ENCODE results near the gene NCAPG2. TPM values are rescaled to one million over a fixed set of nuclear protein-coding genes. Genes with fewer than 3 reads are reported as not detected.
"Not testable (repeated sequence)": the region's sequence is repeated elsewhere in the genome, so short reads cannot be mapped to it uniquely, and the experiment has no call there.

Gene NCAPG2
- total RNA-seq, 1 experiment from 2014 or later = 27.4 TPM

DNA sequence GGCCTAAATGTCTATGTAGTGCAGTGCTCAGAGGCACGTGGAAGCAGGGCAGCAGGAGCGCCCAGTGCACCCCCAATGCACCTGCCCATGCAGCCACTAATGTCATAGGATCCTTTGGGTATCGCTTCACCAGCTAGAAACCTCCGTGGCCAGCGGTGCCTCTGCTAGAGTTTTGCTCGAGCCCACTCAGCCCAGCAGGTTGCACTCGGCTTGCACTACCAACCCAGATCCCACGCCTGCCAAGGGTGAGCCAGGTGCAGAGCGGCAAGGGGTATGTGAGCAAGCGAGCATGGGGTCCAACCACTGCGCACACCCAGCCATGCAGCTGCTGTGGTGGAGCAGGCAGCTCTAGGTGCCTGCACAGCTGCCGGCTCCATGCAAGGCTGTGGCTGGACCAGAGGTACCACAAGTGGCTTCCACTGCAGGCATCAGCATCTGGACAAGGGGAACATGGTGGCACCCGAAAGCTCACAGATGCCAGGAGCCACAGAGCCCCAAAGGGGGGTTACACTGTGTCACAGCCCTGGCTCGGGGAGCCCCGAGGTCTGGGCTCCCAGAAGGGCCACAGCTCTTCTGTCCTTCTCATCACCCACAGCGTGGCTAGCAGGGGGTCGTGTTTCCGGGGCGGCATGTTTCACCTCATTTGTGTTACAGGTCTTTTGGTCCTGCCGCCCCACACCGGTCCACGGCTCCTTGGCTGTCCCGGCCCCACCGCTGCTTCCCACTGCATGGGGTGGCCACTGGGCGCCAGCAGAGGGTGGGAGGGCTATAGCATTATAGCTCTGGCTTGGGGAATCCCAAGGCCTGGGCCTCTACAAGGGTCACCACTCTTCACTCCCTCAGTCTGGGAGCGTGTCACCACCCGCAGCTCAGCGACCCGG, 2.3 kb upstream of the NCAPG2 start:
- Mint-ChIP-seq H3K4me3 (ENCODE audit: unreplicated experiment) (no peak overlapping the region), H3K36me3 (ENCODE audit: insufficient read depth, unreplicated experiment) (no peaks in the 10 kb centered on the region), H3K4me1 (ENCODE audit: insufficient read depth, unreplicated experiment) (peaks cover 26% of the 10 kb centered on the region), H3K27ac (ENCODE audit: low read depth, unreplicated experiment) (no peak overlapping the region), H3K9me3 (ENCODE audit: unreplicated experiment) (no peaks in the 10 kb centered on the region), H3K27me3 (ENCODE audit: insufficient read depth, unreplicated experiment) (no peaks in the 10 kb centered on the region)
- ChIA-PET CTCF (interaction anchor here (1.0 kb wide), 1 partner anchor 157 kb away, joined by 3 read pairs; no protein-coding TSS in a partner anchor), POLR2A (no interaction called here)
- intact Hi-C loops (cut with micrococcal nuclease) = loop anchor here (5.0 kb wide), 1 partner anchor 120 kb away; the partner anchor contains the start of gene ESYT2
- DNase-seq (ENCODE audit: unreplicated experiment) = no peak
- TF ChIP-seq, protein P1, sequence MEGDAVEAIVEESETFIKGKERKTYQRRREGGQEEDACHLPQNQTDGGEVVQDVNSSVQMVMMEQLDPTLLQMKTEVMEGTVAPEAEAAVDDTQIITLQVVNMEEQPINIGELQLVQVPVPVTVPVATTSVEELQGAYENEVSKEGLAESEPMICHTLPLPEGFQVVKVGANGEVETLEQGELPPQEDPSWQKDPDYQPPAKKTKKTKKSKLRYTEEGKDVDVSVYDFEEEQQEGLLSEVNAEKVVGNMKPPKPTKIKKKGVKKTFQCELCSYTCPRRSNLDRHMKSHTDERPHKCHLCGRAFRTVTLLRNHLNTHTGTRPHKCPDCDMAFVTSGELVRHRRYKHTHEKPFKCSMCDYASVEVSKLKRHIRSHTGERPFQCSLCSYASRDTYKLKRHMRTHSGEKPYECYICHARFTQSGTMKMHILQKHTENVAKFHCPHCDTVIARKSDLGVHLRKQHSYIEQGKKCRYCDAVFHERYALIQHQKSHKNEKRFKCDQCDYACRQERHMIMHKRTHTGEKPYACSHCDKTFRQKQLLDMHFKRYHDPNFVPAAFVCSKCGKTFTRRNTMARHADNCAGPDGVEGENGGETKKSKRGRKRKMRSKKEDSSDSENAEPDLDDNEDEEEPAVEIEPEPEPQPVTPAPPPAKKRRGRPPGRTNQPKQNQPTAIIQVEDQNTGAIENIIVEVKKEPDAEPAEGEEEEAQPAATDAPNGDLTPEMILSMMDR (IDR thresholded peaks at IDR 0.05; ENCODE audit: unreplicated experiment) = no peak
- no TSS peak for BruUV-seq (replicated peaks)

DNA sequence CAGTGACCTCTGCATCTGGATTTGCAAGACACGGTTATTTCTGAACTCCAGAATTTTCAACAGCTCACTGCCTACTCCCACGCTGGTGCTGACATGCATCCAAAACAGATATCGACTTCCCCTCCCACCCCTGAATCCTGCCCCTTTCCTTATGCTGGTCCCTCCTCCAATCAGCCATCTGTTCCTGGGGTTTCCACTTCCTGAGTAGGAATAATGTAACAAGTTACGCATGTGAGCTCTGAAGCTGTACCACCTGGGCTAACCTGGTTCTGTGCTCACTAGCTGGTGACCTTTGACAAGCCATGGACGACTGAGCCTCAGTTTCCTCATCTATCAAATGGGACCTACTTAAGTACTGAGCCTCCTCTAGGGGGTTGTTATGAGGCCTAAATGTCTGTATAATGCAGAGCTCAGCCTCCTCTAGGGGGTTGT, 1.7 kb upstream of the NCAPG2 start:
- Mint-ChIP-seq H3K9me3 (ENCODE audit: unreplicated experiment) (no peaks in the 10 kb centered on the region), H3K4me3 (ENCODE audit: unreplicated experiment) (peak overlapping the region; percentile 88), H3K27me3 (ENCODE audit: insufficient read depth, unreplicated experiment) (no peaks in the 10 kb centered on the region), H3K4me1 (ENCODE audit: insufficient read depth, unreplicated experiment) (peaks cover 26% of the 10 kb centered on the region), H3K36me3 (ENCODE audit: insufficient read depth, unreplicated experiment) (no peaks in the 10 kb centered on the region), H3K27ac (ENCODE audit: low read depth, unreplicated experiment) (no peak overlapping the region)
- TF ChIP-seq, protein P1 (IDR thresholded peaks at IDR 0.05; ENCODE audit: unreplicated experiment) = no peak
- ChIA-PET POLR2A (interaction anchor here (0.7 to 2.2 kb wide), 4 partner anchors 9 to 273 kb away, joined by 3 to 17 read pairs (median 5); no protein-coding TSS in a partner anchor), CTCF (interaction anchor here (0.9 kb wide), 2 partner anchors 10 to 13 kb away, joined by 3 to 4 read pairs; no protein-coding TSS in a partner anchor)
- intact Hi-C loops (cut with micrococcal nuclease) = loop anchor here (5.0 kb wide), 1 partner anchor 121 kb away; the partner anchor contains the start of gene ESYT2
- no peak for DNase-seq (ENCODE audit: unreplicated experiment)
- no TSS peak for BruUV-seq (replicated peaks)

DNA sequence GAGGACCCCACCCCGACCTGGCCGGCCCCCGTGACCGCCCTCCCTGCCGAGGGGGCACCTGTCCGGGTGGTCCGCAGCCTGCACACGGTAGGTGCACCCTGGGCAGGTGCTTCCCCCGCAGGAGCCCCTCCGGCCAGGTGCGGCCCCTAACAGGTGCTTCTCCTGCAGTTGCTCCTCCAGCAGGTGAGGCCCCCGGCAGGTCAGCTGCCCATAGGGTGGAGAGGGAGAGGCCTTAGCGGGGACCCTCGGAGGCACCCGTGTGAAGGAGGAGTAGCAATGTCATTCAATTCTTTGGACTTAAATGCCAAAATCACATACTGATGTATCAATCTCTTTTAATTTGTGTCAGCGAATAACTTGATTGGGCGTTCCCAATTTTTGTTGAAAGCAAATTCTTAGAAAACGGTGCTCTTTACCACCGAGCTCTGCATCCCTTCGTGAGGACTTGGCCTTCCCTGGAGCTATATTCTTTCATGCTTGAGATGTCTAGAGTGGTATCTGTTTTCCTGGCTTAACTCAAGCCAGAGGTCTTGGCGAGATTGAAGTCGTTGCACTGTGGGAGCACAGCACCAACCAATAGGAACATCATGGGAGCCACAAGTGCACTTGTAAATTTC, 738 bp upstream of the NCAPG2 start:
- DNase-seq (ENCODE audit: unreplicated experiment) = no peak
- intact Hi-C loops (cut with micrococcal nuclease) = loop anchor here (5.0 kb wide), 1 partner anchor 122 kb away; the partner anchor contains the start of gene ESYT2
- Mint-ChIP-seq H3K36me3 (ENCODE audit: insufficient read depth, unreplicated experiment) (no peaks in the 10 kb centered on the region), H3K27me3 (ENCODE audit: insufficient read depth, unreplicated experiment) (no peaks in the 10 kb centered on the region), H3K9me3 (ENCODE audit: unreplicated experiment) (no peaks in the 10 kb centered on the region), H3K4me3 (ENCODE audit: unreplicated experiment) (peak overlapping the region; percentile 88), H3K4me1 (ENCODE audit: insufficient read depth, unreplicated experiment) (peaks cover 27% of the 10 kb centered on the region), H3K27ac (ENCODE audit: low read depth, unreplicated experiment) (no peak overlapping the region)
- TSS peak; percentile 70 for BruUV-seq (replicated peaks)
- ChIA-PET CTCF (interaction anchor here (0.9 to 1.7 kb wide), 3 partner anchors 11 to 18 kb away, joined by 3 to 4 read pairs (median 4); no protein-coding TSS in a partner anchor), POLR2A (interaction anchor here (0.6 to 2.2 kb wide), 11 partner anchors 10 to 347 kb away, joined by 3 to 17 read pairs (median 4); no protein-coding TSS in a partner anchor)
- TF ChIP-seq, protein P1 (IDR thresholded peaks at IDR 0.05; ENCODE audit: unreplicated experiment) = no peak

DNA sequence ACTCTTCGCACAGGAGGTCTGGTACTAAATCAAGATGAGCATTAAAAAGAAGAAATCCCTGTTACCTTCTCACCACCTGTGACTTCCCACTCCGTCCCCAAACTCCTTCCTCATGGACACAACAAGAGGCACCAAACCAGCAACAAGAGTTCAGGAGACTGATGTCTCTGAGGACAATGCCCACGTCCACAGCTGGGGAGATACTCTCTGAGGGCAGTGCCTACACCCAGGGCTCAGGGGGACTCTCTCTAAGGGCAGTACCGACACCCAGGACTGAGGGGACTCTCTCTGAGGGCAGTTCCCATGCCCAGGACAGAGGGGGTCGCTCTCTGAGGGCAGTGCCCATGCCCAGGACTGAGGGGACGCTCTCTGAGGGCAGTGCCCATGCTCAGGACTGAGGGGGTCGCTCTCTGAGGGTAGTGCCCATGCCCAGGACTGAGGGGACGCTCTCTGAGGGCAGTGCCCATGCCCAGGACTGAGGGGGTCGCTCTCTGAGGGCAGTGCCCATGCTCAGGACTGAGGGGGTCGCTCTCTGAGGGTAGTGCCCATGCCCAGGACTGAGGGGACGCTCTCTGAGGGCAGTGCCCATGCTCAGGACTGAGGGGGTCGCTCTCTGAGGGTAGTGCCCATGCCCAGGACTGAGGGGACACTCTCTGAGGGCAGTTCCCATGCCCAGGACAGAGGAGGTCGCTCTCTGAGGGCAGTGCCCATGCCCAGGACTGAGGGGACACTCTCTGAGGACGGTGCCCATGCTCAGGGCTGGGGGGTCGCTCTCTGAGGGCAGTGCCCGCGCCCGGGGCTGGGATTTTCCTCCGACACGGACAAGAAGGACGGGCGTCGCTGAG, 703 bp downstream of the NCAPG2 start:
- ChIA-PET POLR2A (interaction anchor here (0.7 to 2.2 kb wide), 8 partner anchors 9 to 272 kb away, joined by 3 to 17 read pairs (median 4); no protein-coding TSS in a partner anchor), CTCF (interaction anchor here (0.6 to 1.7 kb wide), 4 partner anchors 20 to 895 kb away, joined by 3 to 4 read pairs (median 4); no protein-coding TSS in a partner anchor)
- H3K36me3 Mint-ChIP-seq (ENCODE audit: insufficient read depth, unreplicated experiment); BruUV-seq (replicated peaks); H3K9me3 Mint-ChIP-seq (ENCODE audit: unreplicated experiment); H3K27me3 Mint-ChIP-seq (ENCODE audit: insufficient read depth, unreplicated experiment); DNase-seq (ENCODE audit: unreplicated experiment); intact Hi-C loops (cut with micrococcal nuclease): not testable (repeated sequence)
- peak overlapping the region; percentile 88 for H3K4me3 Mint-ChIP-seq (ENCODE audit: unreplicated experiment)
- peak overlapping the region; percentile 86 for H3K27ac Mint-ChIP-seq (ENCODE audit: low read depth, unreplicated experiment)
- peaks cover 32% of the 10 kb centered on the region for H3K4me1 Mint-ChIP-seq (ENCODE audit: insufficient read depth, unreplicated experiment)

Measured in MCF 10A (cell line).